GM23338 (cell line): ENCODE measurements around the gene CACNA1H. TPM values are rescaled to one million over a fixed set of nuclear protein-coding genes. Genes with fewer than 3 reads are reported as not detected.

Source experiments
- ATAC-seq: fragments of 200-7000 bp; cut with Tn5 transposase; 3 replicates; pipeline ENCODE4 v1.9.1; 2020
- DNase-seq: peaks from one replicate; pipeline ENCODE4 v3.0.0-alpha.2; 2015; ENCODE audit warnings: low spot score
- H2AFZ ChIP-seq: fragments of 200-600 bp; sonication (generic); 2 replicates; pipeline ENCODE4 v1.8.0; 2016; ENCODE audit warnings: antibody characterized with exemption, mild to moderate bottlenecking, moderate library complexity
- H3F3A ChIP-seq: fragments of 200-600 bp; sonication (generic); replicated peaks from 2 replicates; pipeline ENCODE4 v1.8.0; 2017; ENCODE audit warnings: antibody characterized with exemption, mixed run types, low read depth
- H3K27ac ChIP-seq: fragments of 200-600 bp; sonication (generic); 2 replicates; pipeline ENCODE4 v1.6.1; 2016; ENCODE audit warnings: low read depth
- H3K27me3 ChIP-seq: fragments of 200-600 bp; sonication (generic); 2 replicates; pipeline ENCODE4 v1.8.0; 2016; ENCODE audit warnings: mild to moderate bottlenecking, mixed run types, moderate library complexity; ENCODE audit not compliant: insufficient read depth
- H3K36me3 ChIP-seq: fragments of 200-600 bp; sonication (generic); 2 replicates; pipeline ENCODE4 v1.8.0; 2016; ENCODE audit warnings: mild to moderate bottlenecking; ENCODE audit not compliant: insufficient read depth
- H3K4me1 ChIP-seq: fragments of 200-600 bp; sonication (generic); 2 replicates; pipeline ENCODE4 v1.8.0; 2016; ENCODE audit warnings: mild to moderate bottlenecking, moderate library complexity; ENCODE audit not compliant: insufficient read depth
- H3K4me2 ChIP-seq: fragments of 200-600 bp; sonication (generic); 2 replicates; pipeline ENCODE4 v1.7.1; 2017; ENCODE audit warnings: mixed run types
- H3K4me3 ChIP-seq: fragments of 200-600 bp; sonication (generic); 2 replicates; pipeline ENCODE4 v1.6.1; 2016; ENCODE audit warnings: mixed run types
- H3K79me2 ChIP-seq: fragments of 200-600 bp; sonication (generic); replicated peaks from 2 replicates; pipeline ENCODE4 v1.8.0; 2017; ENCODE audit warnings: mild to moderate bottlenecking; ENCODE audit not compliant: insufficient read depth
- H3K9me2 ChIP-seq: fragments of 200-600 bp; sonication (generic); 2 replicates; pipeline ENCODE4 v1.8.0; 2017; ENCODE audit not compliant: insufficient read depth
- H4K20me1 ChIP-seq: fragments of 200-600 bp; sonication (generic); replicated peaks from 2 replicates; pipeline ENCODE4 v1.8.0; 2017; ENCODE audit warnings: mild to moderate bottlenecking; ENCODE audit not compliant: insufficient read depth
- H3K27ac Mint-ChIP-seq: 2 replicates; pipeline ENCODE4 v1.8.0; 2020; ENCODE audit warnings: inconsistent platforms, mild to moderate bottlenecking, moderate library complexity, mixed read lengths
- H3K27me3 Mint-ChIP-seq: 3 replicates; pipeline ENCODE4 v1.8.0; 2022; ENCODE audit warnings: low read depth, mild to moderate bottlenecking, moderate library complexity, mixed read lengths, inconsistent platforms; ENCODE audit not compliant: insufficient read depth, poor library complexity
- H3K36me3 Mint-ChIP-seq: 3 replicates; pipeline ENCODE4 v1.8.0; 2021; ENCODE audit warnings: low read depth, mild to moderate bottlenecking, inconsistent platforms, moderate library complexity, mixed read lengths
- H3K4me1 Mint-ChIP-seq: 3 replicates; pipeline ENCODE4 v1.8.0; 2020; ENCODE audit warnings: mild to moderate bottlenecking, inconsistent platforms, mixed read lengths
- H3K4me3 Mint-ChIP-seq: 3 replicates; pipeline ENCODE4 v1.8.0; 2021; ENCODE audit warnings: moderate library complexity, mild to moderate bottlenecking, inconsistent platforms, mixed read lengths
- H3K9me3 Mint-ChIP-seq: 3 replicates; pipeline ENCODE4 v1.8.0; 2020; ENCODE audit warnings: moderate library complexity, mild to moderate bottlenecking, inconsistent platforms, mixed read lengths
- CREB1 ChIP-seq: fragments of 250-450 bp; sonication (Bioruptor Pico); IDR thresholded peaks from 2 replicates; pipeline ENCODE4 v1.5.0; 2020; ENCODE audit warnings: low read depth, mild to moderate bottlenecking, moderate library complexity
- CTCF ChIP-seq, 2 experiments: fragments of 200-600 bp in 1 of 2; sonication (generic) in 1 of 2; conservative IDR thresholded peaks; 2 replicates each; pipeline versions ENCODE4 v1.5.1 to v1.6.1; 2016 to 2017; ENCODE audit warnings: antibody characterized with exemption in 2 of 2, low read depth in 2 of 2, mild to moderate bottlenecking in 2 of 2, moderate library complexity in 1 of 2
- EZH2 ChIP-seq: fragments of 200-600 bp; sonication (generic); IDR thresholded peaks from one replicate; pipeline ENCODE4 v1.8.0; 2017; ENCODE audit warnings: antibody characterized with exemption, mild to moderate bottlenecking, low read depth; ENCODE audit not compliant: unreplicated experiment
- EZH2phosphoT487 ChIP-seq: fragments of 200-600 bp; sonication (generic); IDR thresholded peaks from one replicate; pipeline ENCODE4 v1.8.1; 2018; ENCODE audit warnings: antibody characterized with exemption; ENCODE audit not compliant: unreplicated experiment
- NANOG ChIP-seq: IDR thresholded peaks from 2 replicates; pipeline ENCODE4 v1.6.1; 2016; ENCODE audit warnings: antibody characterized with exemption, borderline replicate concordance
- POLR2AphosphoS5 ChIP-seq: IDR thresholded peaks from 2 replicates; pipeline ENCODE4 v1.6.1; 2016; ENCODE audit warnings: antibody characterized with exemption, low read depth
- REST ChIP-seq: IDR thresholded peaks from one replicate; pipeline ENCODE4 v1.6.1; 2018; ENCODE audit warnings: antibody characterized with exemption; ENCODE audit not compliant: unreplicated experiment
- ZNF114 ChIP-seq: fragments of 250-450 bp; sonication (Bioruptor Pico); IDR thresholded peaks from 2 replicates; pipeline ENCODE4 v1.5.0; 2020; ENCODE audit warnings: mild to moderate bottlenecking, moderate library complexity
- ZNF331 ChIP-seq: fragments of 250-450 bp; sonication (Bioruptor Pico); IDR thresholded peaks from 2 replicates; pipeline ENCODE4 v1.5.0; 2020; ENCODE audit warnings: low read depth, mild to moderate bottlenecking, moderate library complexity
- ZNF462 ChIP-seq: fragments of 250-450 bp; sonication (Bioruptor Pico); IDR thresholded peaks from 2 replicates; pipeline ENCODE4 v1.5.0; 2020; ENCODE audit warnings: mild to moderate bottlenecking, moderate library complexity
- polyA plus RNA-seq: library from polyadenylated mRNA; unstranded; fragments of >200 nt; fragmentation: Nextera tagmentation; extraction: Ambion mirVana; gene quantifications from 2 replicates; pipeline ENCODE4 v1.2.1, GENCODE V29; 2016
- total RNA-seq: library from RNA; depleted of rRNA; stranded (reverse); fragments of >200 nt; shearing (Covaris generic); gene quantifications from 2 replicates; pipeline ENCODE4 v1.2.3, GENCODE V29; 2014

Gene CACNA1H
- total and polyA plus RNA-seq, 2 experiments from 2014 or later: 3.5 to 43.3 TPM

GRCh38 chr16:1265090-1265630 is 112.3 kb downstream of the CACNA1H start (continued):
- TF ChIP-seq ZNF331 (CRISPR knock-in tag) (no peak), EZH2 (no peak), REST (no peak), EZH2phosphoT487 (no peak), CTCF (conservative IDR thresholded peaks at IDR 0.05; ENCODE audit: low read depth in 2 of 2) (no peak)

DNA sequence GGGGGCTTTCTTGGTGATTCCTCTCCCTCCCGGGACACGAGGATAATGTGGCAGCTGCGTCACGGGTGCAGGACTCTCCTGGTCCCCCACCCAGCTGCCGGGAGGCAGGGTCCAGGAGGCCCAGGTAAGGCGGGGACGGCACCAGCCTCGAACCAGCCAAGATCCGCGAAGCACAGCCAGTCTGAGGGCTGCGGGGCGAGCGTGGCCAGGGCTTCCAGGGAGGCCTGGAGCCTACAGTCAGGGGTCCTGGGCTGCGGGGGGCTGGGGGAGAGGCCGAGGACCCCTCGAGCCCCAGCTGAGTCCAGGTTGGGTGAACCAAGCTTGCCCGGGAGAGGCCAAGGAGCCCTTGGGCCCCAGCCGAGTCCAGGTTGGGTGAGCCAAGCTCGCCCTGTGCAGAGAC is 112.9 kb downstream of the CACNA1H start:
- no peak for ATAC-seq
- Histone ChIP-seq H2AFZ (no peak overlapping the region), H3K9me2 (no peaks in the 10 kb centered on the region), H3K36me3 (no peaks in the 10 kb centered on the region), H4K20me1 (0 out of 2 replicates have a peak, but pooled peaks cover 2% of the 10 kb centered on the region), H3K4me3 (no peak overlapping the region), H3K4me1 (no peaks in the 10 kb centered on the region), H3K79me2 (no peaks in the 10 kb centered on the region), H3K27me3 (no peaks in the 10 kb centered on the region), H3F3A (no peaks in the 10 kb centered on the region), H3K4me2 (no peak overlapping the region), H3K27ac (no peak overlapping the region)
- Mint-ChIP-seq H3K36me3 (no peaks in the 10 kb centered on the region), H3K27ac (no peak overlapping the region), H3K4me3 (no peak overlapping the region), H3K9me3 (peaks cover 15% of the 10 kb centered on the region), H3K4me1 (peaks cover 3% of the 10 kb centered on the region; the same call in 1 of the 3 replicates), H3K27me3 (peaks cover 21% of the 10 kb centered on the region)
- DNase-seq: no peak
- TF ChIP-seq EZH2: no peak
- TF ChIP-seq POLR2AphosphoS5: no peak
- TF ChIP-seq ZNF462 (CRISPR knock-in tag): no peak
- TF ChIP-seq CTCF (conservative IDR thresholded peaks at IDR 0.05; ENCODE audit: low read depth in 2 of 2): no peak
- no peak for TF ChIP-seq EZH2phosphoT487
- no peak for TF ChIP-seq ZNF331 (CRISPR knock-in tag)
- no peak for TF ChIP-seq CREB1 (CRISPR knock-in tag)
- no peak for TF ChIP-seq ZNF114
- TF ChIP-seq NANOG: no peak
